Cardiac septum (tissue), 1 donor: ENCODE data around the gene ATP6V0B. TPM values are rescaled to one million over a fixed set of nuclear protein-coding genes. Genes with fewer than 3 reads are reported as not detected.

ENCODE experiments used
- DNase-seq: peaks from one replicate; pipeline ENCODE4 v3.0.0-alpha.2; 2020; ENCODE audit warnings: low spot score
- intact Hi-C: fragments of 100-400 bp; cut with DNase I; formaldehyde crosslinking; loops from one replicate; pipeline ENCODE4 v1.14.0; 2022
- total RNA-seq: library from RNA; stranded (reverse); fragmentation: NEBNext Ultra II Directional; extraction: Animal tissue kit (Norgen Biotek cat#: 25700); gene quantifications from one replicate; pipeline ENCODE4 v1.2.1, GENCODE V29; 2021
- donor health status: DM: no; HTN: no; CAD: no.

Gene ATP6V0B
- total RNA-seq, 1 donor from 2014 or later: 81.6 TPM

DNA sequence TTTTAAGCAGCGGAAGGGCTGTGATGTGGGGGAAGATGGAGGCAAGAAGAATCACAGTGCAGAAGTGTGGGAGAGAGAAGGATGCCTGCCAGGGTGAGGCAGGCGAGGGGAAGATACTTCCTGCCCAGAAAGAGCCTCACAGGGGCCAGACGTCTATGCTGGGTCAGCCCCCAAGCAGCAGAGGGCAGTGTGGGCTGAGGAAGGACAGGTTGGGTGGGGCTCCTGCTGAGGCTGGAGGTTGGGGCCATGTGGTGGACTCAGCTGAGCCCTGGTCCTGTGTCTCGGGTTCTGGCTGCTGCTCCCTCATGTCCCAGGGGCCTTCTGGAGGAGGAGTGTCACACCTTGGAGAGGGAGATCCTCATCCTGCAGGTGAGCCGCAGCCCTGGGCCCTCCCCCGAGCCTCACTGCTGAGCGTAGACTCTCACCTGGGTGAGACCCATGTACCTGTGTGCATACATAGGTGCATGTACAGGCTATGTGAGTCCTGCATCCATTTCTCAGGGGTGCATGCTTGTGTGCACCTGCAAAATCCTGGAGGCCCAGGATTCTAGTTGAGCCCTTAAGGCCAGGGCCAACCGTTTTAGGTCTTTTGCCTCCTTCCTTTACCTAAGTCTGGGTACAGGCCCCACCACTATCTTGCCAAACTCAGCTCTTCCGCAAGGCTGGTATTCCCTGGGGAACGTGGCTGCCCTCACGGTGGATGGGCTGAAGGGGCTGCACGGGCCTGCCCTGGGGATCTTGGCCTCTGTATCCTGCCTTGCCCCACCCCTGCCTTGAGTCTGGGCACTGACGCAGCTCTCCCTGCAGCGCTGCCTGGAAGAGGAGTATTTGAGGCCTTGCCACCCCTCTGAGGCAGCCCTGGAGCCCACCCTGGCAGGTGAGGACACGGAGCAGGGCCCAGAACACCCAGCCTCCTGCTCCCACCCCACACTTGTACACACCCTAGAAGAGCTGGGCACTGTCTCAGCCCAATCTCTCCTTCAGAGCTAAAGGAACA lies 20.3 kb downstream of the ATP6V0B start:
- DNase-seq: no peak
- intact Hi-C loops: no loop called here

DNA sequence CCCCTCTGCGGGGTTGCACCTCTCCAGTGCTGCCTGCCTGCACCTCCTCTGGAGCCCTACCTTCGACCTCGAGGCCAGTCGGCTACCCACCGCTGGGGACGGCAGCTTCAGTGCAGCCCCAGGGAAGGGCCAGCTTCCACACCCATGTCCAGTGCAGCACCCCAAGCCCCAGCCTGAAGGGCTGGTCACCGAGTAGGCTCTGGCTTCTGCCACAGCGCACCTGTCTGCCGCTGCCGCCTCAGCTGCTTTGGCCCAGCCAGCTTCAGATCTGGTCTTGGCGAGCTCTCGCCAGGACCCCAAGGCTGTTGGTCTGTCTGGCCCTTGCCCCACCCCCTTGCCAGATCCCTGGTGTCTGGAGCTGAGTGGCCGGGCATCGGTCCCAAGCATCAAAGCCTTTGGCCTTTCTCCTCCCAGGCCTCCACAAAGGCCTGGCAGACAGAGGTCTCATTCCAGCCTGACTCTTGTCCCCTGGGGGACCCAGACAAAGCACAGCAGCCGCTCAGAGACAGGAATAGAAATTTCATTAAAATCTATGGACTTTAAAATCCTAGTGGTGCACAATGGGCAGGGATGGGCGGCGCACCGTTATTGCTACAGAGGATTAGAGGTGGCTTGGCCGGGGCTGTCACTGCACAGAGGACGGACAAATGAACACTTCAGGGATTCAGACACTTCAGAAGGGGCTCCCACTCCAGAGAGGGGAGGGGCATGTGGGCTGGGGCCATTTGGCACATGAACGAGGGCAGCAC lies 21.4 kb downstream of the ATP6V0B start:
- no peak for DNase-seq

DNA sequence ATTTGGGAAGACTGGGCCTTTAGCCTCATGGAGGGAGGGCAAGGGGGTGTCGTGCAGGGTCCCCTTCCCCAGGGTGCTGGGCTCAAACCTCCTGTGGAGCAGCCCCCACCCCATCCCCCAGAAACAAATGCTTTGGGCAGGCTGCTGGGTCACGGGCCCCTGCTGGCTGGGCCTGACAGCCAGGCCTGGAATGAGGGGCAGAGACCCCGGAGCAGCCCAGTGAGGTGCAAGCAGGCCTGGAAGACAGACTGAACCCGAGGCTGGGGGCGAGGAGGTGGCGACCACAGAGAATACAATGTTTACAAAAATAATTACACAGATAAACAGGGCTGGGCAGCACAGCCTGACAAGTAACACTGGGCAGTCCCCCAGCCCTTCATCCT lies 22.0 kb downstream of the ATP6V0B start:
- intact Hi-C loops: no loop called here
- DNase-seq: no peak

More for the DNA sequence above, 21.4 kb downstream of the ATP6V0B start:
- intact Hi-C loops: no loop called here

DNA sequence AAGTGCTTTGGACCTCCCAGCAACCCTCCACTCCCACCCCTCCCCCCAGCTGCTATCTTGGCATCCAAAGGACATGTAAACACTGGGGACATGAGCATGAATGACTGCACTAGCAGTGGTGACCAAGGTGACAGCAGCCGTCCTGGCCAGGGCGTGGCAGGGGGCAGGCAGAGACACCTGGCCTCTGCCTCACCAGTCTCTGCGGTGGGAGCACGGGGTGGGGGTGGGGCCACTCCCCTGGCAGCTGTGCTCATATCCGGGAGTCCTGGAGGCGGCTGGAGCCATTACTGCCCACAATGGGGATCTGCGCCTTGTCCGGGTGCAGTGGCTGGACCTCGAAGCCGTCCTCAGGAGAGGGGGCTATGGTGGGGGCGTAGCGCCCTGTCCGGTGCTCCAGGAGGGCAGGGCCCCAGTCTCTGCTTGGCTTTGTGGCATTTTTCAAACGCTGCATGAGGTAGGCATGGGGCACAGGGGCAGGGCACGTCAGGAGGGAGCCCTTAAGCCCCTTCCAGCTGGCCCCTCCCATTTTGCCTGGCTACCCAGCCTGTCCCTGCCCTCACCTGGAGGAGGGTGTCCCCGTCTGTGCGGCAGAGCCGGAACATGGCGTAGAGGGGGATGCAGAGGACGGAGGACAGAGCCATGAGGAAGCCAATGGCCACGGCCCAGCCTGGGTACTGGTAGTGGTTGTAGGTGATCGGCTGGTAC lies 22.7 kb downstream of the ATP6V0B start:
- no peak for DNase-seq

DNA sequence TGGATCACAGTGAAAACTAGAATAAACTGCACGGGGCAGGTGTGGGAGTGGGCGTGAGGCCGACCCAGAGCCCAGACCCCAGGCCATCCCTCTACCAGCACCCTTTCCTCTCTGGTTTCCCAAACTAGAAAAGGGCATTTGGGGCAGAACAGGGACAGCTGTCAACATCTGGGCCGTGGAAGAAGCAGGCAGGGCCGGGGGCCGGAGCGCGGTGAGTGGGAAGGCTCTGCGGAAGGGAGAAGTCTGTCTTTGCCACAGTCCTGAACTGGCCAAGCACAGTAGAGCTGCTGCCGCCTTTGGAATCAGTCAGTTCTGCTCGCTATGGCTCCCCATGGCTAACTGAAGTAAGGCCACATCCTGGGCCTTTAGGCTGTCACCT lies 23.2 kb downstream of the ATP6V0B start:
- intact Hi-C loops: no loop called here
- DNase-seq: no peak

More for the DNA sequence above, 22.7 kb downstream of the ATP6V0B start:
- intact Hi-C loops: no loop called here

DNA sequence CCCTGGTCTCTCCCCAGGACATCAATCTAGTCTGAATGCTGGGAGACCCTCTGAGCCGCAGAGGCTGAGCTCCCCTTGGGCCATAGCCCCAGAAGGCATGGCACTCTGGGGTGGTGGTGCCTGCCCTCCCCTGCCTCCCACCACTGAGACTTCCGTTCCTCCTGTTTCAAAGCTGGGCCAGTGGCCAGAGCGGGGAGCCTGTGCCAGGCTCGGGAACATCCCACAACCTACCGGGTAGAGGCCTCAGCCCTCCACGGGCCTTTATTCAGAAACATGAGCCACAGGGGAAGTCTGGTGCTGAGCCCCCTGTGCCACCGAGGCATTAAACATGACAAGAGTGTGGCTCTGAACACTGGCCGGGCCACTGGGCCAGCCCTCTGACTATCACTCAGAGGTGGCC lies 24.7 kb downstream of the ATP6V0B start:
- no peak for DNase-seq
- intact Hi-C loops: no loop called here

DNA sequence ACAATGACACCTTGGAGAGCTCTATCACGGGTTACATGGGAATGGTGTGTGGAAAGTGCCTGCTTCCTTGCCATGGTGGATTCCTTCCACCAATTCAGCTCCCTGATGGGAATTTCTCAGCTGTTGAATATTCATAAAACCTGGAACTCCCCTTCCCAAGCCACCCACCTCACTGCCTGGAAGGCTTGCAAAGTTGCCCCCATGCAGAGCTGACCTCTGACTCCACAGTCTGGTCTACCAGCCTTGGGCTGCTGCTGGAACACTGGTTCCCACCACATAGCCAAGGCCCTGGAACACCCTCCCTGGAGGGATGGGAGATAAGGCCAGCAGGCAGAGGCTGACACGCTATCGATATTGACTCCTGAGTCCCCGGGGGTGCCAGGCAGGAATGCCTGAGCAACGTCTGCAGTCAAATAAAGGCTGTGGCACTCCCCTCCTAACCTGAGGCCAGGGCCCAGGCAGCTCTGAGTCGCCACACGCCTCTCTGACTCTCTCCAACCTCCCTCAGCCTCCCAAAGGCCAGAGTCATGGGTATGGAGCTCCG lies 25.4 kb downstream of the ATP6V0B start:
- intact Hi-C loops: no loop called here
- no peak for DNase-seq

DNA sequence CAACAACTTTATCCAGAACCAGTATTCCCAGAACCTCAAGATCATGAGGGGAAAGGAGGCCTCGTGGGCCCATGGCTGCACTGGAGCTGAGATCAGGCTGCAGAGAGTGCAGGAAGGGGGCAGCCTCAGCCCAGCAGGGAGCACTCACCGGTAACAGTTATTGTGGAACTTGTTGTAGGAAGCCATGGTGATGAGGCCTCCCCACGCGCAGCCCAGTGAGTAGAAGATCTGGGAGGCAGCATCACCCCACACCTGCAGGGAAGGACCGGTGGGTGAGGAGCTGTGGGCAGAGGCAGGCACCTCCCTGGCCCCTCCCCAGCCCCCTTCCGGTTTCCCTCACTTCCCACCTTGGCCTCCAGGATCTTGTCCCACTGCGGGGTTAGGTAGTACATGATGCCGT lies 27.4 kb downstream of the ATP6V0B start:
- intact Hi-C loops: no loop called here
- DNase-seq: no peak

DNA sequence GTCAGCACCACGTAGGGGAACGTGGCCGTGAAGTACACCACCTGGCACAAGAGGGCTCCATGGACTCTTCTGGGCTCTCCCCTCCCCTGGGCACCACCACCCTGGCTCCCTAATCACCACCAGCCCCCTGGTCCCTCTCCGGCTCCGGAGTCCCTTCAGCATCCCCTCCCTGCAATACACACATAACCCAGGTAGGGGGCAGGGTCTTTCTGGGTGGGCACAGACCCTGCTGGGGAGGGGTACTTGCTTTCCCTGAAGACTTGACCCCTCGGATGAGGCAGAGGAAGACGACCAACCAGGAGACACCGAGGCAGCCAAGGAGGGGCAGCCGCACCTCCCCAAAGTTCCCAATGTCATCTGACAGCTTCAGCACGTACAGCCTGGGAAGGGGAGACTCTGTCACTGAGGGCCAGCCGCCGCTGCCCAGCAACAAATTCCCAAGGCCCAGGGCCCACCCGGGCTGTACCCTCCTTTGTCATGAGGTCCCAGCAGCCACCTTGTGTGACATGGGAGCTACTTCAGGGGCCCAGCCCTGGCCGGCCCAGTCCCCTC lies 27.9 kb downstream of the ATP6V0B start:
- intact Hi-C loops: no loop called here
- DNase-seq: no peak

DNA sequence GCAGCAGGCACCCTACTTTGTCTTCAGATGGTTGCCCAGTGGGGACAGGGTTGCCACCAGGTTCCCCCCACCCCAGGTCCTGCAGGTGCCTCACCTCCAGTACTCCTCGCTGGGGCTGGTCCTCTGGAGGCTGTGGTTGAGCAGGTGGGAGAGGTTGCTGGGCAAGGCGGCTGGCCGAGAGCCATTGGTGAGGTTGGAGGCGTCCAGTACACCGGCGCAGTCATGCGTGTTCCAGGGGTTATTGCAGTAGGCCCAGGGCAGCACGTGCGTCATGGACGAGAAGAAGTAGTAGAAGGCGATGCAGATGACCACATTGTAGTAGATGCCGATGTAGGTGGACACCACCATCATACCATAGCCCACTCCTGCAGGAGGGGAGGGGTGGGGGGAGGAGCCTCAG lies 33.5 kb downstream of the ATP6V0B start:
- intact Hi-C loops: no loop called here
- no peak for DNase-seq

DNA sequence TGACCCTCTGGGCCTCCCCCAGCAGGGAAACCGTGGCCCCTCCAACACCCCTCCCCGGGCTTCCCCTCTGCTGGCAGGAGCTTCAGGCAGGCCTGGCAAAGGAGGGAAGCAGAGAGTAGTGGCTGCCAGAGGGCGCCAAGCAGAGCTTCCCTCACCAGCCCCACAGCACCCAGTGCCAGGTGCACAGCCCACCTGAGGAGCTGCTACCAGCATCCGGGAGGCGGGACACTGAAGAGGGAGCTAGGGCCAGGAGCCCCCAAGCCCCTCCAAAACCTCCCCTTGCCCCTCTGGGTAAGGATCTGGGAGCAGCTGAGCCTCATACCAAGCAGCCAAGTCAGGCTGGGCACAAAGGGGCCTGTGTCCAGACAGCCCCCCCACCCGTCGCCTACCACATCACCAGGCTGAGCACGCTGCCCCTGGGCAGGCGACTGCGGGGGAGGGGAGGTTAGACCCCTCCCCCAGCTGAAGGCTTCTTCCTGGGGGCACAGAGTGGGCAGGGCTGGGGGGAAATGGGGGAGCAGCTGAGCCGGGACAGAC lies 36.2 kb downstream of the ATP6V0B start:
- intact Hi-C loops: no loop called here
- no peak for DNase-seq

DNA sequence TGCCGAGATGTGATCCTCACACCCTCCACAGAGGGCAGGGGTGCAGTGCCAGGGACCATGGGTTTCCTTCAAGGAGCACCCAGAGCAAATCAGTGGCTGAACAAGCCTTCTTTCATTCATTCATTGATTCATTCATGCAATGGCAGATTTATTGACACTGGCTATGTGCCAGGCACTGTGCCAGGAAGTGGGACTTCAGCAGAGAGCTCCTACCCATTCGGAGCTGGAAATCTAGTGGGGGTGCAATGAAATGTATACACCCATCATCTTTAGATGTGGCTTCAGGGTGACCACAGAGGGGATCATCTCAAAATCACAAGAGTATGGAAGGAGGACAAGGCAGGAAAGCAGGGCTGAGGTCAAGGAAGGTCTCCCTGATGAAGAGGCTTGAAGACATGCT lies 37.6 kb downstream of the ATP6V0B start:
- intact Hi-C loops: no loop called here
- no peak for DNase-seq

DNA sequence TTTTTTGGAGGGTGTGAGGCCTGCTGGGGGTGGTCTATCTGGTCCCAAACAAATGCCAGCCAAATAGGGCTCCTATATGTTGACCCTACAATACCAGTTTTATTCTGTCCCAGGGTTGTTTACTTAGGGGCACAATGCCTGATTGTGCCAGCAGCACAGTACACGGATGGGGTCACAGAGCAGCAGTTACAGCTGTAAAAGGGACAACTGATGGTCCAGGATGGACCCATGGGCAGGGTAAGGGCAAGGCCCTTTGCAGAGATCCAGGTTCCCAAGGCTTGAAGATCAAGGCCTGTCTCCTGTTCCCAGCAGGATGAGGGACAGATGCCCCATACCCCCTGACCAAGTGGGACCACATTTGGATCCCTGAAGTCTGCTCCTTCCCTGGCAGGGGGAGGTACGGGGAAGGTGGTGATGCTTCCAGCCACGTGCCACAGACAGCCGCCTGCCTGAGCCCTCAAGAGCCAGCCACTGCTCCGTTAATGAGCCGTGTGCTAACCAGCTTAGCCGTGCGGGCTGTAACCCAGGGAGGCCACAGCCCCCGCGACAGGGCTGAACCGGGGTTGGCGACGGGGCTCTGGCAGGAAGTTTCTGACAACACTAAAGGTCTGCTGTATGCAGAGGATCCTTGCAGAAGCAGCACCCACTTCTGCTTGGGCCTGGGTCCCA lies 38.3 kb downstream of the ATP6V0B start:
- no peak for DNase-seq
- intact Hi-C loops: no loop called here

DNA sequence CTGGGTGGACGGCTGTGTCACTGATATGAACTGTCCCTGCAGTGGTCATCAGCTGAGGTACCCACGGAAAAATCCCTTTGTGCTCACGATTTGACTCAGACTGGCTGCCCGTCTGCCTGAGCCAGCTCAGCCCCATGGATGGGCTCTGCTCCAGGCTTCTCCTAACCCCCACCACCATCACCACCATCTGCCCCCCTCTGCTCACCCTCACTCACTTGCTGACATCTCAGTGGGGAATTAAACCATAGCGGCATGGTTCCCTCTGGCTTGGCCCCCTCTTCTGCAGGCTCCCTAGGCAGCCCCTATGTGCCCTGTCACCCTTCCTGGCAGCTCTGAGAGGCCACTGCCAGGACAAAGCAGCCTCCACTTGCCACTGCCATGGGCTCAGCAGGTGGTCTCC lies 39.2 kb downstream of the ATP6V0B start:
- intact Hi-C loops: no loop called here
- DNase-seq: no peak

DNA sequence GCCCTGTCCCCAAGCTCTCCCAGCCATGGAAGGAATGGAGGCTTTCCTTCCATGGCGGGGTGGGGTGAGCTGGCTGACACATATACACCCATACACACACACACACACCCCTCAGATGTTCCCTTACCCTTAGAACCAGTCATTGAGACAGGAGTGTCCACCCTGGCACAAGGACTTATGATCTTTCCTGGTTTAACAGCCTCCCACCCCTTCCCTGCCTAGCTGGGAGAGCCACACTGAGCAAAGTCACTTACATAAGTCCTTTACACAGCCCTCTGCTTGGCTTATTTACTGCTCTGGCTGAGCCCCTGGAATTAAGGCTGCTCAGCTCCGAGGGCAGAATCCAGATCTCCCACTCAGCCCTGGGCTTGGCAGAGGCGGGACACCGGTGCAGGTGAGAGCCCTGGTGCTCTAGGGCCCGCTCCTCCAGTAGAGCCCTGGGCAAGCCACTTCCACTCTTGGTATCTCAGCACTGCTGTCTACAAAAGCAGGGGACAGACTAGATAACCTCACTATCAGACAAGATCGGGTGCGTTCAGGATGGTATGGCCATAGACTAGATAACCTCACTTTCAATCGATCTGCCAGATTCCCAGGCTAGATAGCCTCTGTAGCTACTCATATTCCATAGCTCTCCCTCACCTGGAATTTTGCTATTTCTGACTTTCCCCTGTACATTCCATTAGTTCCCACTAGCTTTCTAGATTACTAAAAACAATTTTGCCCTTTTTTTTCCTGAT lies 39.8 kb downstream of the ATP6V0B start:
- no peak for DNase-seq
- intact Hi-C loops: no loop called here

DNA sequence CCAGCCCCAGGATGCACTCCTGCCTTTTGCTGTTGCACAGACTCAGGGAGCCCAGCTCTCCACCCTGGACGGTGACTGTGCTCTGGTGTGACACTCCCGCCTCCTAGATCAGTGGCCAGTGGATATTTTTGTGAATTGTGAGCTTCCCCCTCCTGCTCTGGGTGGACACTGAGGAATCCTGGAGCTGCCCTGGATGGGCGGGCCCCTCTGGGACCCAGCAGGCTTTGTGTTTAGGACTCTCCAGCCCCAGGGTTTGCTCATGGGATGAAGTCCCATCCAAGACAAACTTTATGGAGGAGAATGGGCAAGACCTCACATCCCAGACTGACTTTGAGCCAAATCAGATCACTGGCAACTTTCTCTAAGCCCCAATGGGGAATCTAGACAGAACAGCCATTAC lies 40.4 kb downstream of the ATP6V0B start:
- no peak for DNase-seq
- intact Hi-C loops: no loop called here

DNA sequence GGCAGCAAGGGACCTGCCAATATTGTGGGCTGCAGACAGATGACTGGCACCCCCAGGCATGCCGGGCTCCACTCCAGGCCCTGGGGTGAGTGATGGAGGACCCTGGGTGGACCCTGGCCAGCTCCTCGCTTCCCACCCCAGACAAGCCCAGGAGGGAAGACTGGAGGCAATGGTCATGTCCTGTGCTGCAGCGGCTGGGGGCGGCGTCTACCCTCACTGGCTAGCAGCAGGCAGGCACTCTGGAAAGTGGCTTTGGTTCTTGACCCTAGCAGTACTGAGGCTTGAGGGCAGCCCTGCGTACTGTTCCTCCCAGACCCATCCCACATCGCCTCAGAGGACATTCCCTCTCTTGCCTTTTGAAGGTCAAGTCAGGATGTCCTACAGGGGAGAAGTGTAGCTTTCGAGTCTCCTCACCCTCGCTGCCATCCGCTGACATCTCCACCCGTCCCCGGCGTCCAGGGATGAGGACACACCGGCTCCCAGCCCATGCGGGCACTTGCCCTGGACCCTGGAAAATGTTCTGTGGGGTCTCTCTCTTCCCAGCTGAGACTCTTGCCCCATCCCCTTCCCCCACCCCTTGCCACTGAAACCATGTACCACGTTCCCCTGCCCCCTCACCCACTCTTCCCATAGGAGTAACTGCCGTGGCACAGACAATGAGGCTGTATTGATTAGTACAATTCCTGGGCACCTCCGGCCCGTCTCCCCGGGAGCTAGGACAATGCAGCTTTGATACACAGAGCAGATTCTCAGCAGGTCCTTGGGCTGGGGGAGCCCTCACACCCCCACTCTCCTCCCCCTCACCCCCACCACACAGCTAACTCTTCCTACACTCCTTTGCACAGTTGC lies 41.5 kb downstream of the ATP6V0B start:
- intact Hi-C loops: no loop called here
- DNase-seq: no peak
